HL-60 (cell line): Measurements from ENCODE around the gene AGBL2.

Source experiments
- DNase-seq, 2 experiments: peaks; one replicate each; pipeline ENCODE4 v3.0.0-alpha.2; 2010 to 2020; ENCODE audit warnings: low read depth in 1 of 2, low spot score in 1 of 2
- H3K27ac ChIP-seq: fragments of 250-450 bp; sonication (Bioruptor Pico); replicated peaks from 2 replicates; pipeline ENCODE4 v1.5.1; 2020; ENCODE audit warnings: mild to moderate bottlenecking, moderate library complexity
- H3K27me3 ChIP-seq: fragments of 250-450 bp; sonication (Bioruptor Pico); 2 replicates; pipeline ENCODE4 v1.5.1; 2021; ENCODE audit warnings: mild to moderate bottlenecking, moderate library complexity; ENCODE audit not compliant: insufficient read depth, poor library complexity, severe bottlenecking
- H3K4me3 ChIP-seq: replicated peaks from 2 replicates; pipeline ENCODE4 v1.5.1; 2011; ENCODE audit warnings: mild to moderate bottlenecking, control low read depth, low read length; ENCODE audit not compliant: insufficient read depth
- GABPA ChIP-seq: IDR thresholded peaks from 2 replicates; pipeline ENCODE4 v1.6.1; 2012; ENCODE audit warnings: low read depth
- POLR2AphosphoS5 ChIP-seq: IDR thresholded peaks from 2 replicates; pipeline ENCODE4 v1.6.1; 2012; ENCODE audit warnings: low read depth
- SPI1 ChIP-seq: IDR thresholded peaks from 2 replicates; pipeline ENCODE4 v1.6.1; 2012; ENCODE audit warnings: low read depth, mild to moderate bottlenecking, borderline replicate concordance
- TF ChIP-seq, protein P1 (sequence below): IDR thresholded peaks from 2 replicates; pipeline ENCODE4 v1.6.1; 2012; ENCODE audit warnings: low read depth; ENCODE audit not compliant: insufficient replicate concordance
- TF ChIP-seq, protein P2 (sequence below): IDR thresholded peaks from one replicate; pipeline ENCODE4 v1.5.1; 2011; ENCODE audit warnings: low read length, control low read depth, inconsistent platforms; ENCODE audit not compliant: insufficient read depth

Gene AGBL2

DNA sequence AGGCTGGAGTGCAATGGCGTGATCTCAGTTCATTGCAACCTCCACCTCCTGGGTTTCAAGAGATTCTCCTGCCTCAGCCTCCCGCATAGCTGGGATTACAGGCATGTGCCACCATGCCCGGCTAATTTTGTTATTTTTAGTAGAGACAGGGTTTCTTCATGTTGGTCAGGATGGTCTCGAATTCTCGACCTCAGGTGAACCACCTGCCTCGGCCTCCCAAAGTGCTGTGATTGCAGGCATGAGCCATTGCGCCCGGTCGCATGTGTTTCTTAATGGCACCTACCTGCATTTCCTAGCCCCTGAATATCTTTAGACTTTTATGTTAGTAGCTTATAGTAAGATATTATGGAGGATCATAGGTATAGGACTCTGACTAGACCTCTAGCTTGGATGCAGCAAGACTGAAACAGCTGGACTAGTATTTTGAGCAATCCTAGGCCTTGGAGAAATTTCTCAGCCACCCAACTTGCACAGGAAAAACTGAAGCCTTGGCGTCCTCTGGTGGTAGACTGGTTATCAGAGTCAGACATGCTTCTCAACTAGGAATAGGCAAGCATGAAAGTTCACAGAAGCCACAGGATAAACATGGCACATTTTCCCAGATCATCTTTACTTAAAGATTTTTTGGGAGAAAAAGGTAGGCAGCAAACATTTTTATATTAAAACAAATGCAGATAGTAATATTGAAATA is 98.3 kb downstream of the AGBL2 start:
- peak; percentile 46 to 67 for DNase-seq

GRCh38 chr11:47615249-47615648 is 99.9 kb downstream of the AGBL2 start:
- no peak for TF ChIP-seq GABPA
- TF ChIP-seq, protein P1, sequence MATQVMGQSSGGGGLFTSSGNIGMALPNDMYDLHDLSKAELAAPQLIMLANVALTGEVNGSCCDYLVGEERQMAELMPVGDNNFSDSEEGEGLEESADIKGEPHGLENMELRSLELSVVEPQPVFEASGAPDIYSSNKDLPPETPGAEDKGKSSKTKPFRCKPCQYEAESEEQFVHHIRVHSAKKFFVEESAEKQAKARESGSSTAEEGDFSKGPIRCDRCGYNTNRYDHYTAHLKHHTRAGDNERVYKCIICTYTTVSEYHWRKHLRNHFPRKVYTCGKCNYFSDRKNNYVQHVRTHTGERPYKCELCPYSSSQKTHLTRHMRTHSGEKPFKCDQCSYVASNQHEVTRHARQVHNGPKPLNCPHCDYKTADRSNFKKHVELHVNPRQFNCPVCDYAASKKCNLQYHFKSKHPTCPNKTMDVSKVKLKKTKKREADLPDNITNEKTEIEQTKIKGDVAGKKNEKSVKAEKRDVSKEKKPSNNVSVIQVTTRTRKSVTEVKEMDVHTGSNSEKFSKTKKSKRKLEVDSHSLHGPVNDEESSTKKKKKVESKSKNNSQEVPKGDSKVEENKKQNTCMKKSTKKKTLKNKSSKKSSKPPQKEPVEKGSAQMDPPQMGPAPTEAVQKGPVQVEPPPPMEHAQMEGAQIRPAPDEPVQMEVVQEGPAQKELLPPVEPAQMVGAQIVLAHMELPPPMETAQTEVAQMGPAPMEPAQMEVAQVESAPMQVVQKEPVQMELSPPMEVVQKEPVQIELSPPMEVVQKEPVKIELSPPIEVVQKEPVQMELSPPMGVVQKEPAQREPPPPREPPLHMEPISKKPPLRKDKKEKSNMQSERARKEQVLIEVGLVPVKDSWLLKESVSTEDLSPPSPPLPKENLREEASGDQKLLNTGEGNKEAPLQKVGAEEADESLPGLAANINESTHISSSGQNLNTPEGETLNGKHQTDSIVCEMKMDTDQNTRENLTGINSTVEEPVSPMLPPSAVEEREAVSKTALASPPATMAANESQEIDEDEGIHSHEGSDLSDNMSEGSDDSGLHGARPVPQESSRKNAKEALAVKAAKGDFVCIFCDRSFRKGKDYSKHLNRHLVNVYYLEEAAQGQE = no peak
- no peak for TF ChIP-seq POLR2AphosphoS5
- TF ChIP-seq, protein P2, sequence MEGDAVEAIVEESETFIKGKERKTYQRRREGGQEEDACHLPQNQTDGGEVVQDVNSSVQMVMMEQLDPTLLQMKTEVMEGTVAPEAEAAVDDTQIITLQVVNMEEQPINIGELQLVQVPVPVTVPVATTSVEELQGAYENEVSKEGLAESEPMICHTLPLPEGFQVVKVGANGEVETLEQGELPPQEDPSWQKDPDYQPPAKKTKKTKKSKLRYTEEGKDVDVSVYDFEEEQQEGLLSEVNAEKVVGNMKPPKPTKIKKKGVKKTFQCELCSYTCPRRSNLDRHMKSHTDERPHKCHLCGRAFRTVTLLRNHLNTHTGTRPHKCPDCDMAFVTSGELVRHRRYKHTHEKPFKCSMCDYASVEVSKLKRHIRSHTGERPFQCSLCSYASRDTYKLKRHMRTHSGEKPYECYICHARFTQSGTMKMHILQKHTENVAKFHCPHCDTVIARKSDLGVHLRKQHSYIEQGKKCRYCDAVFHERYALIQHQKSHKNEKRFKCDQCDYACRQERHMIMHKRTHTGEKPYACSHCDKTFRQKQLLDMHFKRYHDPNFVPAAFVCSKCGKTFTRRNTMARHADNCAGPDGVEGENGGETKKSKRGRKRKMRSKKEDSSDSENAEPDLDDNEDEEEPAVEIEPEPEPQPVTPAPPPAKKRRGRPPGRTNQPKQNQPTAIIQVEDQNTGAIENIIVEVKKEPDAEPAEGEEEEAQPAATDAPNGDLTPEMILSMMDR = no peak
- TF ChIP-seq SPI1 = no peak
- Histone ChIP-seq H3K27me3 (no peaks in the 10 kb centered on the region), H3K4me3 (no peak overlapping the region), H3K27ac (no peak overlapping the region)
- DNase-seq = no peak

More for the DNA sequence above, 98.3 kb downstream of the AGBL2 start:
- Histone ChIP-seq H3K27me3 (no peaks in the 10 kb centered on the region), H3K4me3 (no peak overlapping the region), H3K27ac (no peak overlapping the region)
- TF ChIP-seq, protein P2 = peak; percentile 88
- TF ChIP-seq SPI1 = no peak

DNA sequence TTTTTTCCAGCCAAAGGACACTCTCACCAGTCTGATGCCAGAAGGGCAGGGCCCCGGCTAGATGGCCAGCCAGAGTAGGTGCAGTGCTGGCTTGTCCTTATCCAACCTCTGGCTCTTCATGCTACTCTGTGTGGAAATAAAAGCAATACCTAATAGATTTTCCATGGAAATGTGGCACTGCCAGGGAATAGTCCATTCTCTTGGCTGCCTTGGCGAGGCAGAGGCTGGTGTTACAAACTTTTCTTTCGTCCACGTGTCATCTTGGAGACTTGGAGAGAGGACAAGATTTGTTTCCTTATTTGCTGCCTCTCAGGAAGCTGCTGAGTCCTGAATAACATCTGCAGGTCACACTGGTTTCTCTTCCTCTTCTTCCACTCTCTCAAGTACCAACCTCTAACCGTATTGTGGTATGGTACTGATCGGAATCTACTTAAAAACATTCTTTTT is 103.8 kb downstream of the AGBL2 start:
- TF ChIP-seq, protein P2 = no peak
- peak; percentile 48; the same call in 1 of the 2 replicates for TF ChIP-seq SPI1
- H3K27me3 ChIP-seq = no peaks in the 10 kb centered on the region
- peak; percentile 29 to 52 for DNase-seq
- no peak overlapping the region for H3K27ac ChIP-seq
- H3K4me3 ChIP-seq = no peak overlapping the region

DNA sequence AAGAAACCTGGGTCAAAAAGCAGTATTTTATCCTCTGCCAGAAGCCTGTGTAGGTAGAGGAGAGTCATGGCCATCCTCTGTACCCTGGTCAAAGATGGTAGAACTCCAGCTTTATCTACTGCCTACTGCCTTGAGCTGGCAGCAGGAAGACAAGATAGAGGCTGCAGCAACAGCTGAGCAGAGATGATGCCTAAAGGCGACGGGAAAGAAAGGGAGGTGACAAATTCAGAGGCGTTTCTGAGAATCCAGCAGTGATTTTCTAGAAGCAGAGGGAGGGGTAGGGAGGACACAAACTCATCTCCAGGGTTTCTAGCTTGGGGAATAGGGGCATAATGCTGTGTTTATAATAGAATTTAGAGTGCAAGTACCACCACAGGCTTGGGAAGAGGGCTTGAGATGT is 105.5 kb downstream of the AGBL2 start:
- no peak for DNase-seq
- no peak for TF ChIP-seq GABPA
- TF ChIP-seq, protein P2 = no peak
- TF ChIP-seq, protein P1 = no peak
- no peak for TF ChIP-seq POLR2AphosphoS5
- TF ChIP-seq SPI1 = no peak
- Histone ChIP-seq H3K27me3 (no peaks in the 10 kb centered on the region), H3K27ac (no peak overlapping the region), H3K4me3 (no peak overlapping the region)
